GM19463 (cell line): ENCODE results near the gene NKTR.

Experiments
- ATAC-seq: cut with Tn5 transposase; IDR thresholded peaks from one replicate; pipeline ENCODE4 v1.9.1; 2021; ENCODE audit warnings: mild to moderate bottlenecking, moderate library complexity; ENCODE audit not compliant: unreplicated experiment

Gene NKTR

DNA sequence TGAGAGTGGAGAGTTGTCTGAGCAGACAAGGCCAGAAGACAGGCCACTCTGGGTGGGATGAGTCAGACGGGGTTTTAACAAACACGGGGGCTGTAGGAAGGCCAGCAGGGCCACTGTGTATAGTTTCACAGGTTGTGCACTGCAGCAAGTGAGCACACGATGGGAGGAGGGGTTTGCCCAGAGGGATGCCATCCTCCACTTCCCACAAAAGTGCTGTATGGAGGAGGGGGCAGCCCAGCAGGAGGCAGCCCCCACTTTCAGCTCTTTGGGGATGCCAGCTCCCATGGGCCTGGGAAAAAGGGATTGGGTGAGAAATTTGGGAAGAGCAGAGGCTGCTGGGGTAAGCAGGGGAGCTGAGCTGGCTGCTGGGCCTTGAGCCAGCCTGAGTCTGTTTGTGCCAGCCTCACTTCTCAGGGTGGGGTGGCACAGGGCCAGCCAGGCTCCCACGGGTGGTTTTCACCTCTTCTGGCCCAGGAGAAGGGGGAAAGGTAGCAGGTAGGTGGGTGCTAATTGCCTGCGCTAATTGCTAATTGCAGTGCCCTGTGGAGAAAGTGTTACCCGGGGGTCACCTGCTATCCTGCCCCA is 59.7 kb downstream of the NKTR start:
- no peak for ATAC-seq

DNA sequence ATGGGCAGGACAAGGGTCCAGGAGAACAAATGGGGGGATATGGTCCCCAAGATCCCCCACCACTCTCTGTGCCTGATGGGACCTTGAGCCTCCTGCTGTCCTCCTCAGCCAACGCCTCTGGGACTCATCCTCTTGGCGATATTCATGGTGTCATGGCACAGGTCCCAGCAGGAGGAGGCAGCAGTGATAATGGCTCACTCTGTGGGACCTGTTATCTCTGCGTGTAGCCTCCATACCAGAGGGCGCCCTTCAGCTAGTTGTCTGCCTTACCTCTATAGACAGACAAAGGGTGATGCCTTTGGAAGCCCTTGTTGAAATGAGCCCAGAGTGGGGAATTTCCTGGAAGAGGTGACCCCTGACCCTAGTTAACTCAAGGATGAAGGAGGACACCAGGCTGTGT is 60.4 kb downstream of the NKTR start:
- ATAC-seq = no peak

DNA sequence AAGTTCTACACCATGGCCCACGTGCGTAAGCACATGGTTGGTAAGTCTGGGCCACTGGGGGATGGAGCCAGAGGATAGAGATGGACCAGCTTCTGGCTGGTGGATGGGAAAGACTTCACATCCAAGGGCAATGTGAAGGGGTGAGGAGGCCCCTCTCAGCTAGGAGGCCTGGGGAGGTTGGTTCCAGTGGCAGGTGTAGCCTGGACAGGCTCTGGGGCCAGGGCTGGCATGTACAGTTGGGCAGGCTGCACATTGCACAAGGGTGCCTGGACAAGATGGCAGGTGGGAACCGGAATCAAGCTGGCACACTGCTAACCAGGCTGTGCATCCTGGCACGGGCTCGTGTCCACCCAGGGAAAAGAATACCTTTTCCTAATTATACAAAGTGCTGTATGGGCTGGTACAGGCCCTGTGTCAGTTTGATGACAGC is 61.1 kb downstream of the NKTR start:
- ATAC-seq = no peak

DNA sequence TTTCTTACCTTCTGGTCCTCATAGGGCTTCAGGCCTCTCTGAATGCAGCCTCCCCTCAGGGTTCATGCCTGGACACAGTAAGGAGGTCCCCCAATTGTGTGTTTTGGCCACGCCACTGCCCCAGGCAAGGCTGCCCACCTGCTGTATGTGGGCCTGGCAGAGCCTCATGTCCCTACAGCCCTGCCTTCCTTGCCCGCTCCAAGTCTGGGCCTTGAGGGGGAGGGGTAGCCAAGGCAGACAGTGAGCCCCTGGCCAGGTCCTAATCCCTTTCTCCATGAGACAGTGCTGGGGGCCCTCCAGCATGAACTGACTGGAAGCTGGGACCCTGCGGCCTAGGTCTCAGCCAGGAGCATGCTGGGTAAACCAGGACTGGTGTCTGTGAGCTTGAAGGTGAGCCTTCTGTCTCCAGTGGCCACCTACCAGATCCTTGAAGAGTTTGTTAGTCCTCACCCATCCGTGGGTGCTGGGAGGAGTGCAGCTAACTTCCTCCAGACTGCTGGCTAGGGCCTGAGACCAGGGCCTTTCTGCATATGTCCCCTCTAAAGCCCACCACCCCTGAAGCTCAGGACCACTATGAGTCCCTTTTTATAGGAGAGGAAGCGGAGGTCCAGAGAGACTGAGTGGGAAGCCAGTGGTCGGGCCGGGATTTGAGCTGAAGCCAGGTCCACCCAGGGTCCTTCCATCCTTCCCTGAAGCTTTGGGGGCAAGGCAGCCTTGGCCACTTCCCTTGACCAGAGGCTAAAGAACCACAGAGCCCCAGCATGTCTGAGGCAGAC is 61.7 kb downstream of the NKTR start:
- no peak for ATAC-seq

DNA sequence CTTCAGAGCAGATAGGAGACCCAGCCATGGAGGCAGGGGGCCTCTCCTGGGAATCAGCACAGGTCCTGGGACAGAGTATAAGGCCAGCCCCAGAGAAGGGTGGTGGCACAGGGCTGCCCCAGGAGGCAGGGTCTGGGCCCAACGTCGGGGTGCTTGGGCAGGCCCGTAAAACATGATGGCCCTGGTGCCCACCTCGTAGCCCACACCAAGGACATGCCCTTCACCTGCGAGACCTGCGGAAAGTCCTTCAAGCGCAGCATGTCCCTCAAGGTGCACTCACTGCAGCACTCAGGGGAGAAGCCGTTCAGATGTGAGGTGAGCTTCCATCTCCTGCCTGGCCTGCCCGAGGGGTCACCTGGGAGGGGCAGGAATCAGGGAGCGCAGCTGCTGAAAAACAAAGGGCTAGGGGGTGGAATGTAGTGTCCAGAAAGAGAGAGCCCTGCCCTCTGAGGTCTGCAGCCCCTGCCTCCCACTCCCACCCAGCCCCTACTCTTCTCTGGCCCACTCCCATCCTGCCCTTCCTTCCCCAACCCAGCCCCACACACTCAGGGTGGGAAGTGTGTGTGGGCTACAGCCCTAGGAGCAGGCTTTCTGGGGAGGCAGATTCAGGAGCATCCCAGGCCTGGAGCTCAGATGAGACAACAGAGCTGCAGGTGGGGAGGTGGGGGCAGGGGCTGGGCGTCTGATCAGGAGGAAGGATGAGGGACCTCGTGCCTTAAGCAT is 62.5 kb downstream of the NKTR start:
- no peak for ATAC-seq

DNA sequence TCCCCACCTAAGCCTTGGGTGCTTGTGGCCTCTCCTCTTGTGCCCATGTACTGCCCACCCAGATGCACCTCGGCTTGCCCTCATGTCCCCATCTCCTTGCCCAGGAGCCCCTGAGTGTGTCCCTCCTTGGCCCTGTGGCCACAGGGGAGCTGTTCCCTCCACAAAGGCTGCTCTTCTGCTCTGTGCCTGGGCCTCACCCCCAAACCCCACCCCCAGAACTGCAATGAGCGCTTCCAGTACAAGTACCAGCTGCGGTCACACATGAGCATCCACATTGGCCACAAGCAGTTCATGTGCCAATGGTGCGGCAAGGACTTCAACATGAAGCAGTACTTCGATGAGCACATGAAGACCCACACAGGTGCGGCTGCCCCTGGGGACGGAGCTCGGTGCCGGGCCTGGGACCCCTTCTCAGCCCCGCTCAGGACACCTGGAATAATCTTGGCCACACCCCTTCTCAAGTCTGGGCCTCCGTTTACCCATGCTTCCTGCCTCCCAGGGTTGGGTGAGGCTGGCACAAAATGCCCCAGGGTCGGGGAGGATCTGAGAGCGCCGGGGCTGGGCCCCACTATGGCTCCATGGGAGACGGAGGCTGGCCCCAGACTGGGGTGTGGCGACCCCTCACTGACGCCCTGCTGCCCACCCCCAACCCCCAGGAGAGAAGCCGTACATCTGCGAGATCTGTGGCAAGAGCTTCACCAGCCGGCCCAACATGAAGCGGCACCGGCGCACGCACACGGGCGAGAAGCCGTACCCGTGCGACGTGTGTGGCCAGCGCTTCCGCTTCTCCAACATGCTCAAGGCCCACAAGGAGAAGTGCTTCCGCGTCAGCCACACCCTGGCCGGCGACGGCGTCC is 63.3 kb downstream of the NKTR start:
- no peak for ATAC-seq

DNA sequence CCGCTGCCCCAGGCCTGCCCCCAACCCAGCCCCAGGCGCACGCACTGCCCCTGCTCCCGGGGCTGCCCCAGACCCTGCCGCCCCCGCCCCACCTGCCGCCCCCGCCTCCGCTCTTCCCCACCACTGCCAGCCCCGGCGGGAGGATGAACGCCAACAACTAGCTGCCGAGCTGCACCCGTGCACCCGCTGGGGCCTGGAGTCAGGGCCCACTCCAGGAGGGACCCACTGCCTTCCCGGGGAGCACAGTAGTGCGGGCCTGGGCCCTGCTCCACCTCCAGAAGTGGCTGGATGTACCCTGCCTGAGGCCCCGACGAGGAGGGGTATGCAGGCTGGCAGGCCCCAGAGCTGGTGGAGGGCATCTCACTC is 63.9 kb downstream of the NKTR start:
- no peak for ATAC-seq

DNA sequence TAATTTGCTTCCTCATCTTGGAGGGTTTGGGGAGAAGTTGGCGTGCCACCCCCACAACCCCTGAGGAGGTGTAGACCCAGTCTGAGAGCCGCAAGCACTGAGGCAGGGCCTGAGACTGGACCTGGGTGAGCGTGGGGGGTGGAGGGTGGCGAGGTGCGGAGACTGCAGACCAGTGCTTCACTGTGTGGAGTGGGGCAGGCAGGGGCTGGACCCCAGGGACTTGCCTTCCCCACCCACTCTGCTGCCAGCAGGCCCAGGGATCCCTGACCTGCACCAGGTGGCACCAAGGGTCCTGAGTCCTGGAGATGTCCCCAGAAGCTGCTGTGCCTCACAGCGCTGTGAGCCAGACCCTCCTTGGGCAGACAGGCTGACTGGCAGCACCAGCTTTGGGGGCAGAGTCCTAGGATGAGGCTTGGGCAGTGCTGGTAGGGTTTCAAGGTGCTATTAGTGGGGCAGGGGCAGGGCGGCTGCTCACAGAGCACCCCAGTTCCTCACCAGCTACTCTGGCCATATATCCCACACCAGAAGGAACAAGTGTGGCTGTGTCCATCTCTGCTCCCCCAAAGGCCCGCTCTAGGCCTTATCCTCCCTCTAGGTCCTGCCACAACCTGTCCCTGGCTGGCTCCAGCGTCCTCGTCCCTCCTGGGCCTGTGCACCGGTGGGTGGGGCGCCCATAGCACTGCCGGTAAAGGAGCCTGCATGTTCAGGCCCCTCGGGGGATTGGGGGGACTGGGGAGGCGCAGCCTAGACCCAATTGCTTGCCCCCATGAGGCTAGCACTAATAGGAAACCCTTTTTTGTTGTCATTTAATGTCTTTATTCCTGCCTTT is 64.8 kb downstream of the NKTR start:
- no peak for ATAC-seq

DNA sequence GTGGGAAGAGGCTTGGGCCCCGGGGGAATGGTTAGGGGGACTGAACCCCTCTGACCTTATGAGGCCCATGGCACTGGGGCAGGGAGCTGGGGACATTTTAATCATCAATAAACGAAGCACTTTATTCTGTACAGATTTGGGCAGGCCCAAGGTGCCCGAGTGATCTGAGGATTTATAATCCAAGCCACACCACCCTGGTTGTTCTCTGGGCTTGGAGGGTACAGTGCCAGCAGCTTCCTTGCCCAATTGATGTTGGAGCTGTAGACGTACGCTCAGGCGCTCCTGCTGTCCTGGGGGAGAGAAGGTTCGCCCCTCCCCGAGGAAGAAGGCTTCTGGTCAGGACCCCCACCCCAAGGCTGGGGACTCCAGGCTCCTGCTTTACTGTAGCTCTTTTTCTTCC is 65.5 kb downstream of the NKTR start:
- no peak for ATAC-seq

DNA sequence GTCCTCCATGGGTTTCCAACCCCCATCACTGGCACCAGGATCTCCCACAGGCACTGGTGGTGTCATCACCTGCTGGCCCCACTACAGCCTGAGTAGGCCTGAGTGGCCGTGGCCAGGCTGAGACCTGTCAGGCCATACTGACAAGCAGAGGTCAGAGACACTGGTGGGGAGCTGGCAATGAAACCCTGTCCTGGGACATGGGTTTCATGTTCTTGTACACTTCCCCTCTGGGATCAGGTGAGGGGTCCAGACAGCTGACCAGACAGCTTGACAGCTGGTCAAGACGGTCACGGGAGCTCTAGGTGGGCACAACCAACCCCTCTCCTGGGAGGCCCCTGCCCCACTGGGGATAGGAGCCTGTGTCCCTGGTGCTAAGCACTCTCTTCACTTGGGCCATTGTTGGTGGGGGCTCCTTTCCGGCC is 66.1 kb downstream of the NKTR start:
- ATAC-seq = no peak

DNA sequence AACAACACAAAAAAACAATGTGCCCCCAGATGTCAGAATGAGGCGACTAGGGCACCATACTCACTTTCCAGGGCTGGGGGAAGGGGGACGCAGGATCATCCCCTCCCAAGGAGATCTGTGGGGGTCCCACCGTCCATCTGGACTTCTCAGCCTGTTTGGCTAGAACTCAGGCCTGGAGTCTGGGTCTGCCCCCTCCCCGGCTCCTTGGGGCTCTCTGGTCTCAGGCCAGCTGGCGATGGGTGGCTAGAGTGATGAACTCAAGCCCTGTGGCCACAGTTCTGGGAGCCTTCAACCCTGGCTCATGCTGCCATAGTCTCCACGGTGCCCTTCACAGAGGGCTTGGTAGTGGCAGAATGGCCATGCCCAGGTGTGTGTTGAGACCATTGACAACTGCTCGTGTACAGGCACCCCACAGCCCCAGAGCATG is 66.6 kb downstream of the NKTR start:
- ATAC-seq = no peak

DNA sequence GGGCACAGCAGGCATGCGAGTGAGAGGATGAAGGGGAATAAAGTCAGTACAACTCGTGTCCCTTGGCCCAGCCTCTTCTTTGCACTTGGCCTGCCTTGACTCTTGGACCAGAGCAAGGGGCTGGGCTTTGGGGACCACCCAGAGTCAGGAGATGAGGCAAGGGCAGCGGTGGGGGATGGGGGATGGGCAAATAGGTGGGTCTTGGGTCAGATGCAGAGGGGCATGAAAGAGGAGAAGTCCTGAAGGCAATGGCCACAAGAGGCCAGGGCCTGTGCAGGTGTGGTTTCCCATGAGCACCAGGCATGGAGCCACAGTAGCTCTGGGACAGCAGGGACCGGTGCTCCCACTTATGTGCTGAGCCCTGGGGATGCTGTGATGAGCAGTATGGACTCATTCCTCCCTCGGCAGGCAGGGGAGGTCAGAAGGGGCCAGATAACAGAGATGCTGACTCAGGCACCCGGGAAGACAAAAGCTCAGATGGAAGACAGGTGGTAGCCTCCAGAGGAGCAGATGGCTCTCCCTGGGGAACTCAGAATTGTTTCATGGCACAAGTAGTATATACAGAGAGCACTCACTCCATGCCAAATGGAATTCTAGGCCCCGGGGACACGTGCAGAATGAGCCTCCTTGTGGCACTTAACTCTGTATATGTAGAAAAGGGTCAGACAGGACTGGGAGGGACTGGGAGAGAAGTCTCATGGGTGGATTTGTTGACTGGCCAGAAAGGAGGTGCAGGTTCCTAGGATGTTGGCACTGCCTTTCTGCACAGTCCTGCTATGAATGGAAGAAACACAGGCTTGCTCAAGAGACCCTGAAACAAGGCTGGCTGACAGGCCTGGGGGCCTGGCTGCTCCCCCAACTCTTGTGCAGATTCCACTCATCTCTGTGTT is 67.3 kb downstream of the NKTR start:
- no peak for ATAC-seq

DNA sequence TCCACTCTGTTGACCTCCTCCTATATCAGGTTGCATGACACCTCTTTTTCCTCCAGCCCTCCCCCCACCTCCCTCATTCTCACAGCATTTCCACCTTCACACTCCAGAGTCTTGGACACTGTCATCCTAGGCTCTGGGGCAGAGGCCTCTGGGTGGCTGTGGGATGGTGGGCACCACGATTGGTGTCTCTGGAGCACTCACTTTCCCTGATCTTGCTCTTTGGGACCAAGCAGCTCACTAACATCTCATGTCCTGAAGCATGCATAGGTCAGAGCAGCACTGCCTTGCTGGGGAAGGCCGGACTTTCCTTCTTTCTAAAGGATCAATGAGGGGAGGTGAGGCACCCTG is 67.9 kb downstream of the NKTR start:
- no peak for ATAC-seq

DNA sequence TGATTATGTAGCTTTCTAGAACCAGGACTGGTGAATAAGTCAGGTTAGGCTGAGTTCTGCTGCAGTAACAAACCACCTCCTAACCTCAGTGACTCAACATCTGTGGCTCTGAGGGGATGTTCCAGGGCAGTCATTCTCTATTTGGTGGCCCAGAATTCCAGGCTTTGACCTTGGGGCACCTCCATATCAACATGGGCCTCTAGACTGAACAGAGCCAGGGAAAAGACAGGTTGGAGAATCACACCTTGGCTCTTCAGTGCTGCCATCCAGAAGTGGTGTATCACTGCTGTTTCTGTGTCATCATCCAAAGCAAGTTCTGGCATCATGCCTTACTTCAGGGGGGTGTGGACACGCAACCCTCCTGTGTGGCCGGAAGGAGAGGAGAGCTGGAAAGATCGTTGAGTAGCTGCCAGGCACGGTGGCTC is 68.3 kb downstream of the NKTR start:
- no peak for ATAC-seq

DNA sequence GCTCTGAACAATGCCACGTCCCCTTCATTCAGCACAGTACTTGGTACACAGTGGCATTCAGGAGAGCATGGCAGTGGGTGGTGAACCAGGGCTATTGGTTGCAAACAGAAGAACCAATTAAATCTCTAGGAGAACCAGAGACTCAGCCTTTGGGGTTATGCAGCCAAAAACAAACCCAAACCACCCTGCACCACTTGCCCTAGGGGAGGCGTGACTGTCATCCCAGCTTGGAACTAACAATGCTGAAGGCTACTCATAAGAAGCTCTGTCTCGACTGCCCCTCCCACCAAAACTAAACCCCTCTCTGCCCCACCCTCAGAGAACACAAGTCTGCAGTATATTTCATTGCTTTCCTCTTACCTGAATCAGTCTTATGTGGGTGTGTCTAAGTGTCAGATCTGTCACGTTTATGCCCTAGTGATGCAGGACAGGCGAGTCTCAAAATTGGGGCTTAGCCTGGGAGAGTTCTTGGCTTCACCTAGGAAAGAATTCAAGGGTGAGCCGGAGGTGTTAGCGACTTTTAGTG is 69.6 kb downstream of the NKTR start:
- no peak for ATAC-seq

DNA sequence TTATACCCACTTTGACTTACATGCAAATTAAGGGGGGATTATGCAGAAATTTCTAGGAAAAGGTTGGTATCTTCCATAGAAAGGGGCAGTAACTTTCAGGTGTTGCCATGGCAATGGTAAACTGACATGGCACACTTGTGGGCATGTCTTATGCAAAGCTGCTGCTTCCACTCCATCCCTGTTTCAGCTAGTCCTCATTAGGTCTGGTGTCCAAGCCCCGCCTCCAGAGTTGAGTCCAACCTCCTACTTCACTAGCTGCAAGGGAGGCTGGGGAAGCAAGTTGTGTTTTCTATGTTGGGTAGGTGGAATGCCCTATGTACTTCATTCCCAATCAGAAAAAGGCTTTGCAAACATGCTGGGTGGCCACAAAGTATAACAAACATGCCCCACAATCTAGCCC is 70.2 kb downstream of the NKTR start:
- ATAC-seq = no peak

DNA sequence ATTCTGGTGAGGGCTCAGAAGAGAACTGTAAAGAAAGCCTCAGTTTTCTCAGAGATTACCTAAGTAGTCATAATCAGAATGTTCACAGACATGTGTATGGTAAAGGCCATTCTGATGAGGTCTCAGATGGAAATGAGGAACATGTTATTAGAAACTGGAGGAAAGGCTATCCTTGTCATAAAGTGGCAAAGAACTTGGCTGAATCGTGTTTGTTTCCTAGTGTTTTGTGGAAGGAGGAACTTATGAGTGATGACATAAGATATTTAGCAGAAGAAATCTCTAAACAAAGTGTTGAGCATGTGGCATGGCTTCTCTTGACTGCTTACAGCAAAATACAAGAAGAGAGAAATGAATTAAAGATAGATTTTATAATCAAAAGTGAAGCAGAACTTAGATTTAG is 72.0 kb downstream of the NKTR start:
- no peak for ATAC-seq

DNA sequence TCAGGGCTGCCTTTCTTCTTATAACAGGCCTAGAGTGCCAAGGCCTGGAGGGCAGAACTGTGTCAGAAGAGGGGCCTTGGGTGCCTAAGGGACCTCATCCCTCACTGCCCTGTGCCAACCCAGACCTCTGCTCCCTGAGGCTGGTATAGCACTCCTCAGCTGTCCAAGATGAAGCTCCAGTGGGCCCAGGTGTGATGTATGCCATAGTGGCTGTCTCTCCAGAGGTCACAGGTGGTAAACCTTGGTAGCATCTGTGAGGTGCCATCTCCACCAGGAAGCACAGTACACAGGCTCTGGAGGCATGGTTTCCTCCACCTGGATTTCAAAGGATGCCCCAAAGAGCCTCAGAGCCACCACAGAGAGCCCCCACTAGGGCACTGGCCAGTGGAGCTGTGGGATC is 72.6 kb downstream of the NKTR start:
- ATAC-seq = no peak

DNA sequence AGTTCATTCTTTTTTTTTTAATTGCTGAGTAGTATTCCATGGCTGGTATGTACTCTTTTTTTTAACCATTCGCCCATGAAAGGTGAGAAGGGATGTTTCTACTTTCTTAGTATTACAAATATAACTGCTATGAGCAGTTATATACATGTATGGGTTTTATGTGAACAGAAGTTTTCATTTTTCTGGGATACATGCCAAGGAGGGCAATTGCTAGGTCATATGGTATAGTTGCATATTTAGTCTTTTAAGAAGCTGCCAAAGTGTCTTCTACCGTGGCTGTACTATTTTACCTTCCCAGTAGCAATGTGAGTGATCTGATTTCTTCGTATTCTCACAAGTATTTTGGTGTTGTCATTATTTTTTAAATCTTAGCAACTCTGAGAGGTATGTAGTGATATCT is 73.7 kb downstream of the NKTR start:
- ATAC-seq = no peak
